ENCODE data around the gene PTPRM. TPM values are rescaled to one million over a fixed set of nuclear protein-coding genes. Genes with fewer than 3 reads are reported as not detected.

PTPRM gene
- polyA plus RNA-seq, 1 donor (not counting 4 experiments of a cell fraction or from before 2014, with no cell fraction given): 54.5 TPM

- H3K4me3 ChIP-seq (ENCODE audit: control insufficient read depth in 2 of 3, extremely low read depth in 1 of 3, insufficient read depth in 2 of 3, low read depth in 1 of 3, low read length in 3 of 3): no peak overlapping the region
- DNase-seq (ENCODE audit: low read depth, low spot score): no peak
- no peak for FAIRE-seq
- no peak overlapping the region for H3K4me2 ChIP-seq (ENCODE audit: control insufficient read depth, extremely low read depth, insufficient read depth, low read depth, low read length)
- H2AFZ ChIP-seq (ENCODE audit: control insufficient read depth, low read length): no peak overlapping the region
- H3K36me3 ChIP-seq (ENCODE audit: control insufficient read depth in 2 of 2, extremely low read depth in 1 of 2, insufficient read depth in 2 of 2, low read length in 2 of 2): no peaks in the 10 kb centered on the region
- no peaks in the 10 kb centered on the region for H3K79me2 ChIP-seq (ENCODE audit: control insufficient read depth, insufficient read depth, low read length)
- no peaks in the 10 kb centered on the region for H3K9me1 ChIP-seq (ENCODE audit: control insufficient read depth, extremely low read depth, insufficient read depth, low read length)
- H3K9ac ChIP-seq (ENCODE audit: control insufficient read depth, extremely low read depth, insufficient read depth, low read length): no peak overlapping the region
- no peaks in the 10 kb centered on the region for H4K20me1 ChIP-seq (ENCODE audit: control insufficient read depth, extremely low read depth, insufficient read depth, low read length)
- H3K9me3 ChIP-seq (ENCODE audit: control insufficient read depth, low read depth, low read length): no peaks in the 10 kb centered on the region
- no peak overlapping the region for H3K27ac ChIP-seq (ENCODE audit: control insufficient read depth, insufficient read depth, low read length)
- H3K4me1 ChIP-seq (ENCODE audit: control insufficient read depth, extremely low read depth, insufficient read depth, low read length): no peaks in the 10 kb centered on the region
- dilution Hi-C loops (cut with MboI; ENCODE audit: extremely low pct_ligation_motif_present, low sequenced_read_pairs): no loop called here
- no peaks in the 10 kb centered on the region for H3K27me3 ChIP-seq (ENCODE audit: control insufficient read depth, extremely low read depth, insufficient read depth, low read length)
- TF ChIP-seq EZH2 (IDR thresholded peaks at IDR 0.05; ENCODE audit: low read length) (no peak), CTCF (optimal IDR thresholded peaks at IDR 0.05 in 1 of 3, IDR thresholded peaks at IDR 0.05 in 1 of 3, conservative IDR thresholded peaks at IDR 0.05 in 1 of 3; ENCODE audit: extremely low read depth in 1 of 3, insufficient read depth in 2 of 3, low read length in 3 of 3) (no peak)
Observed at GRCh38 chr18:7914834-7915670, 347.9 kb downstream of the PTPRM start.

- no peaks in the 10 kb centered on the region for H4K20me1 ChIP-seq (ENCODE audit: control insufficient read depth, extremely low read depth, insufficient read depth, low read length)
- no peak overlapping the region for H3K9ac ChIP-seq (ENCODE audit: control insufficient read depth, extremely low read depth, insufficient read depth, low read length)
- peaks cover 24% of the 10 kb centered on the region for H3K4me1 ChIP-seq (ENCODE audit: control insufficient read depth, extremely low read depth, insufficient read depth, low read length)
- no peaks in the 10 kb centered on the region for H3K9me1 ChIP-seq (ENCODE audit: control insufficient read depth, extremely low read depth, insufficient read depth, low read length)
- no peak overlapping the region for H2AFZ ChIP-seq (ENCODE audit: control insufficient read depth, low read length)
- H3K79me2 ChIP-seq (ENCODE audit: control insufficient read depth, insufficient read depth, low read length): no peaks in the 10 kb centered on the region
- DNase-seq (ENCODE audit: low read depth, low spot score) (no peak), FAIRE-seq (no peak)
- H3K27ac ChIP-seq (ENCODE audit: control insufficient read depth, insufficient read depth, low read length): no peak overlapping the region
- H3K27me3 ChIP-seq (ENCODE audit: control insufficient read depth, extremely low read depth, insufficient read depth, low read length): no peaks in the 10 kb centered on the region
- H3K4me3 ChIP-seq (ENCODE audit: control insufficient read depth in 2 of 3, extremely low read depth in 1 of 3, insufficient read depth in 2 of 3, low read depth in 1 of 3, low read length in 3 of 3): no peak overlapping the region
- TF ChIP-seq CTCF (optimal IDR thresholded peaks at IDR 0.05 in 1 of 3, IDR thresholded peaks at IDR 0.05 in 1 of 3, conservative IDR thresholded peaks at IDR 0.05 in 1 of 3; ENCODE audit: extremely low read depth in 1 of 3, insufficient read depth in 2 of 3, low read length in 3 of 3) (no peak), EZH2 (IDR thresholded peaks at IDR 0.05; ENCODE audit: low read length) (no peak)
- dilution Hi-C loops (cut with MboI; ENCODE audit: extremely low pct_ligation_motif_present, low sequenced_read_pairs): no loop called here
- no peak overlapping the region for H3K4me2 ChIP-seq (ENCODE audit: control insufficient read depth, extremely low read depth, insufficient read depth, low read depth, low read length)
- no peaks in the 10 kb centered on the region for H3K36me3 ChIP-seq (ENCODE audit: control insufficient read depth in 2 of 2, extremely low read depth in 1 of 2, insufficient read depth in 2 of 2, low read length in 2 of 2)
- H3K9me3 ChIP-seq (ENCODE audit: control insufficient read depth, low read depth, low read length): no peaks in the 10 kb centered on the region
Observed at GRCh38 chr18:7918701-7919100, 351.6 kb downstream of the PTPRM start.
